ENCODE data around the gene JARID2. TPM values are rescaled to one million over a fixed set of nuclear protein-coding genes. Genes with fewer than 3 reads are reported as not detected.

Gene JARID2
- total and polyA plus RNA-seq, 9 of the 15 experiments (the other 6 are each of a cell fraction or from before 2014, with no cell fraction given) = 5.0 to 29.0 (median 15.6) TPM

GRCh38 chr6:15245361-15246216 lies at the start of gene JARID2 (continued):
- TF ChIP-seq HDAC6 (IDR thresholded peaks at IDR 0.05; ENCODE audit: low read depth, low read length) = no peak
- peak; percentile 78; the same call in 1 of the 2 replicates for TF ChIP-seq RBM14 (IDR thresholded peaks at IDR 0.05; ENCODE audit: borderline replicate concordance, insufficient read depth, low read depth, low read length)
- TF ChIP-seq PHB (CRISPR knock-in tag; IDR thresholded peaks at IDR 0.05) = 0 out of 2 replicates have a peak, but pooled peaks have one; percentile 16
- TF ChIP-seq CREM (IDR thresholded peaks at IDR 0.05; ENCODE audit: low read depth) = peak; percentile 96
- TF ChIP-seq, protein P1, sequence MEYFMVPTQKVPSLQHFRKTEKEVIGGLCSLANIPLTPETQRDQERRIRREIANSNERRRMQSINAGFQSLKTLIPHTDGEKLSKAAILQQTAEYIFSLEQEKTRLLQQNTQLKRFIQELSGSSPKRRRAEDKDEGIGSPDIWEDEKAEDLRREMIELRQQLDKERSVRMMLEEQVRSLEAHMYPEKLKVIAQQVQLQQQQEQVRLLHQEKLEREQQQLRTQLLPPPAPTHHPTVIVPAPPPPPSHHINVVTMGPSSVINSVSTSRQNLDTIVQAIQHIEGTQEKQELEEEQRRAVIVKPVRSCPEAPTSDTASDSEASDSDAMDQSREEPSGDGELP (CRISPR knock-in tag; IDR thresholded peaks at IDR 0.05; ENCODE audit: borderline replicate concordance) = peak; percentile 62; the same call in 1 of the 2 replicates
- no peak for TF ChIP-seq NFATC3 (IDR thresholded peaks at IDR 0.05)
- TF ChIP-seq PHF8 (IDR thresholded peaks at IDR 0.05; ENCODE audit: borderline replicate concordance, low read length) = peak; percentile 48; the same call in 1 of the 2 replicates
- TF ChIP-seq, protein P2, sequence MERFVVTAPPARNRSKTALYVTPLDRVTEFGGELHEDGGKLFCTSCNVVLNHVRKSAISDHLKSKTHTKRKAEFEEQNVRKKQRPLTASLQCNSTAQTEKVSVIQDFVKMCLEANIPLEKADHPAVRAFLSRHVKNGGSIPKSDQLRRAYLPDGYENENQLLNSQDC (CRISPR knock-in tag; IDR thresholded peaks at IDR 0.05) = peak; percentile 98; the same call in 1 of the 2 replicates
- TF ChIP-seq ATF4 (CRISPR knock-in tag; IDR thresholded peaks at IDR 0.05) = no peak
- no peak for TF ChIP-seq ZNF184 (CRISPR knock-in tag; IDR thresholded peaks at IDR 0.05)
- TF ChIP-seq ZNF143 (CRISPR knock-in tag; IDR thresholded peaks at IDR 0.05) = peak; percentile 92
- TF ChIP-seq ATF7 (IDR thresholded peaks at IDR 0.05) = peak; percentile 86
- TF ChIP-seq BRF1 (IDR thresholded peaks at IDR 0.05; ENCODE audit: borderline replicate concordance, extremely low read depth, insufficient read length) = no peak
- no peak for TF ChIP-seq KHSRP (IDR thresholded peaks at IDR 0.05)
- TF ChIP-seq, protein P3, sequence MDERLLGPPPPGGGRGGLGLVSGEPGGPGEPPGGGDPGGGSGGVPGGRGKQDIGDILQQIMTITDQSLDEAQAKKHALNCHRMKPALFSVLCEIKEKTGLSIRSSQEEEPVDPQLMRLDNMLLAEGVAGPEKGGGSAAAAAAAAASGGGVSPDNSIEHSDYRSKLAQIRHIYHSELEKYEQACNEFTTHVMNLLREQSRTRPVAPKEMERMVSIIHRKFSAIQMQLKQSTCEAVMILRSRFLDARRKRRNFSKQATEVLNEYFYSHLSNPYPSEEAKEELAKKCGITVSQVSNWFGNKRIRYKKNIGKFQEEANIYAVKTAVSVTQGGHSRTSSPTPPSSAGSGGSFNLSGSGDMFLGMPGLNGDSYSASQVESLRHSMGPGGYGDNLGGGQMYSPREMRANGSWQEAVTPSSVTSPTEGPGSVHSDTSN (CRISPR knock-in tag; IDR thresholded peaks at IDR 0.05; ENCODE audit: low read depth) = peak; percentile 98
- TF ChIP-seq, protein P3 (tag; conservative IDR thresholded peaks at IDR 0.05; ENCODE audit: low read depth) = peak; percentile 99
- peak in 1 of 2 experiments; percentile 94; a peak in 1 of 4 replicates for TF ChIP-seq MLLT1 (IDR thresholded peaks at IDR 0.05)
- TF ChIP-seq CTBP1 (IDR thresholded peaks at IDR 0.05; ENCODE audit: borderline replicate concordance) = peak; percentile 89
- peak; percentile 64 for TF ChIP-seq CHD2 (IDR thresholded peaks at IDR 0.05; ENCODE audit: low read depth, low read length)
- TF ChIP-seq MTA3 (IDR thresholded peaks at IDR 0.05; ENCODE audit: borderline replicate concordance) = peak; percentile 94
- no peak for TF ChIP-seq NR4A1 (CRISPR knock-in tag; IDR thresholded peaks at IDR 0.05)
- TF ChIP-seq NR4A1 (tag; IDR thresholded peaks at IDR 0.05) = peak; percentile 68; the same call in 1 of the 2 replicates
- peak; percentile 18; the same call in 1 of the 2 replicates for TF ChIP-seq GATAD2A (IDR thresholded peaks at IDR 0.05)

All from K562 (cell line).